H9 (cell line): ENCODE data around the gene CCDC80. TPM values are rescaled to one million over a fixed set of nuclear protein-coding genes. Genes with fewer than 3 reads are reported as not detected.

Experiments
- DNase-seq: peaks from one replicate; pipeline ENCODE4 v3.0.0-alpha.2; 2017
- H2AFZ ChIP-seq: one replicate; pipeline ENCODE4 v1.6.1; 2013; ENCODE audit warnings: mild to moderate bottlenecking, low read length, control low read depth, moderate library complexity
- H2AK5ac ChIP-seq: 2 replicates; pipeline ENCODE4 v1.6.1; 2013; ENCODE audit warnings: low read length, control low read depth, mixed read lengths; ENCODE audit not compliant: insufficient read length
- H2BK120ac ChIP-seq: one replicate; pipeline ENCODE4 v1.6.1; 2013; ENCODE audit warnings: low read depth, mild to moderate bottlenecking, low read length, control low read depth, inconsistent platforms; ENCODE audit not compliant: poor library complexity, severe bottlenecking
- H2BK12ac ChIP-seq: 2 replicates; pipeline ENCODE4 v1.6.1; 2013; ENCODE audit warnings: low read length, control low read depth, mixed read lengths, low read depth; ENCODE audit not compliant: insufficient read length
- H2BK15ac ChIP-seq: 2 replicates; pipeline ENCODE4 v1.6.1; 2013; ENCODE audit warnings: low read depth, low read length, control low read depth
- H2BK20ac ChIP-seq: one replicate; pipeline ENCODE4 v1.6.1; 2013; ENCODE audit warnings: low read depth, mild to moderate bottlenecking, low read length, control low read depth, inconsistent platforms; ENCODE audit not compliant: poor library complexity, severe bottlenecking
- H2BK5ac ChIP-seq: 2 replicates; pipeline ENCODE4 v1.6.1; 2013; ENCODE audit warnings: low read length, control low read depth, mixed read lengths; ENCODE audit not compliant: insufficient read length
- H3K14ac ChIP-seq: 2 replicates; pipeline ENCODE4 v1.6.1; 2013; ENCODE audit warnings: low read length, control low read depth; ENCODE audit not compliant: insufficient read depth
- H3K18ac ChIP-seq: 2 replicates; pipeline ENCODE4 v1.6.1; 2013; ENCODE audit warnings: low read depth, mild to moderate bottlenecking, mixed read lengths, low read length, control low read depth; ENCODE audit not compliant: insufficient read length
- H3K23ac ChIP-seq: 2 replicates; pipeline ENCODE4 v1.6.1; 2013; ENCODE audit warnings: low read length, control low read depth, mixed read lengths, low read depth; ENCODE audit not compliant: insufficient read length
- H3K23me2 ChIP-seq: 2 replicates; pipeline ENCODE4 v1.6.1; 2013; ENCODE audit warnings: low read depth, mild to moderate bottlenecking, mixed read lengths, low read length, control low read depth; ENCODE audit not compliant: insufficient read length, poor library complexity, severe bottlenecking
- H3K27ac ChIP-seq: 2 replicates; pipeline ENCODE4 v1.5.1; 2013; ENCODE audit warnings: low read length, control low read depth, mixed read lengths, low read depth; ENCODE audit not compliant: insufficient read length
- H3K27me3 ChIP-seq: 2 replicates; pipeline ENCODE4 v1.6.1; 2013; ENCODE audit warnings: low read length, control low read depth, inconsistent platforms; ENCODE audit not compliant: insufficient read depth
- H3K4ac ChIP-seq: 2 replicates; pipeline ENCODE4 v1.6.1; 2013; ENCODE audit warnings: low read depth, mild to moderate bottlenecking, control low read depth, inconsistent platforms, low read length, moderate library complexity
- H3K4me1 ChIP-seq: 2 replicates; pipeline ENCODE4 v1.6.1; 2013; ENCODE audit warnings: low read length, control low read depth, inconsistent platforms; ENCODE audit not compliant: insufficient read depth
- H3K4me2 ChIP-seq: 2 replicates; pipeline ENCODE4 v1.6.1; 2013; ENCODE audit warnings: low read length, control low read depth, mixed read lengths; ENCODE audit not compliant: insufficient read length, insufficient read depth
- H3K56ac ChIP-seq: 2 replicates; pipeline ENCODE4 v1.6.1; 2013; ENCODE audit warnings: low read depth, mild to moderate bottlenecking, mixed read lengths, low read length, control low read depth; ENCODE audit not compliant: insufficient read length
- H3K79me1 ChIP-seq: 2 replicates; pipeline ENCODE4 v1.6.1; 2013; ENCODE audit warnings: low read depth, mild to moderate bottlenecking, moderate library complexity, low read length, control low read depth, inconsistent platforms; ENCODE audit not compliant: insufficient read depth, poor library complexity, severe bottlenecking
- H3K79me2 ChIP-seq: 2 replicates; pipeline ENCODE4 v1.6.1; 2013; ENCODE audit warnings: low read length, control low read depth, inconsistent platforms; ENCODE audit not compliant: insufficient read depth
- H3K9ac ChIP-seq: 2 replicates; pipeline ENCODE4 v1.6.1; 2013; ENCODE audit warnings: low read length, control low read depth, mixed read lengths; ENCODE audit not compliant: insufficient read length; ENCODE audit errors: extremely low read depth
- H3K9me3 ChIP-seq: one replicate; pipeline ENCODE4 v1.6.1; 2013; ENCODE audit warnings: low read depth, low read length, inconsistent platforms; ENCODE audit not compliant: control insufficient read depth
- H3T11ph ChIP-seq: one replicate; pipeline ENCODE4 v1.6.1; 2013; ENCODE audit warnings: mild to moderate bottlenecking, low read length, control low read depth, inconsistent platforms
- H4K20me1 ChIP-seq: one replicate; pipeline ENCODE4 v1.6.1; 2013; ENCODE audit not compliant: control insufficient read depth, insufficient read length, insufficient read depth
- H4K5ac ChIP-seq: 2 replicates; pipeline ENCODE4 v1.6.1; 2013; ENCODE audit warnings: low read depth, mild to moderate bottlenecking, mixed read lengths, low read length, control low read depth; ENCODE audit not compliant: insufficient read length
- H4K8ac ChIP-seq: replicated peaks from 2 replicates; pipeline ENCODE4 v1.6.1; 2013; ENCODE audit warnings: low read length, control low read depth, mixed read lengths, low read depth; ENCODE audit not compliant: insufficient read length
- H4K91ac ChIP-seq: 2 replicates; pipeline ENCODE4 v1.6.1; 2013; ENCODE audit warnings: low read depth, mild to moderate bottlenecking, moderate library complexity, mixed read lengths, low read length, control low read depth; ENCODE audit not compliant: insufficient read length
- H3K27ac Mint-ChIP-seq, 3 experiments: 2 replicates in 2 of 3; 3 replicates in 1 of 3; pipeline ENCODE4 v1.8.0; 2020 to 2021; ENCODE audit warnings: mixed read lengths in 3 of 3, mild to moderate bottlenecking in 1 of 3, moderate library complexity in 1 of 3
- H3K27me3 Mint-ChIP-seq: 2 replicates; pipeline ENCODE4 v1.8.0; 2021; ENCODE audit warnings: low read depth, mild to moderate bottlenecking, moderate library complexity, mixed read lengths
- H3K36me3 Mint-ChIP-seq, 3 experiments: 2 replicates in 2 of 3; 3 replicates in 1 of 3; pipeline ENCODE4 v1.8.0; 2020 to 2021; ENCODE audit warnings: low read depth in 3 of 3, mixed read lengths in 3 of 3; ENCODE audit not compliant: insufficient read depth in 1 of 3
- H3K4me1 Mint-ChIP-seq, 2 experiments: 2 replicates each; pipeline ENCODE4 v1.8.0; 2020; ENCODE audit warnings: mixed read lengths in 2 of 2
- H3K4me3 Mint-ChIP-seq, 2 experiments: 2 replicates in 1 of 2; 3 replicates in 1 of 2; pipeline ENCODE4 v1.8.0; 2020 to 2021; ENCODE audit warnings: mild to moderate bottlenecking in 2 of 2, mixed read lengths in 2 of 2, moderate library complexity in 1 of 2
- H3K9me3 Mint-ChIP-seq, 2 experiments: 2 replicates in 1 of 2; 3 replicates in 1 of 2; pipeline ENCODE4 v1.8.0; 2020; ENCODE audit warnings: mild to moderate bottlenecking in 2 of 2, mixed read lengths in 2 of 2, moderate library complexity in 1 of 2
- CTCF ChIP-seq: fragments of 200-600 bp; sonication (generic); conservative IDR thresholded peaks from 3 replicates; pipeline ENCODE4 v1.8.0; 2021; ENCODE audit warnings: antibody characterized with exemption, mild to moderate bottlenecking
- WGBS: extraction: QIAGEN DNeasy Blood & Tissue Kit; methylation state at CpG from one replicate; pipeline ENCODE4 v1.1.7; 2013; ENCODE audit warnings: missing lambda C conversion rate, low lambda C conversion rate, mixed read lengths; ENCODE audit not compliant: insufficient read length; ENCODE audit errors: extremely low coverage; 5-methylcytosine and 5-hydroxymethylcytosine counted together
- total RNA-seq: library from RNA; stranded (reverse); gene quantifications from 2 replicates; pipeline ENCODE4 v1.2.1, GENCODE V29; 2021

The CCDC80 gene
- total RNA-seq, 1 experiment from 2014 or later, result 5.4 TPM

GRCh38 chr3:112619295-112619694, 21.6 kb downstream of the CCDC80 start:
- no peak overlapping the region for H3K27ac ChIP-seq
- no peak overlapping the region for H3T11ph ChIP-seq
- Mint-ChIP-seq H3K36me3 (no peaks in the 10 kb centered on the region; a peak in 1 of 7 replicates), H3K4me1 (peaks cover 31 to 40% of the 10 kb centered on the region in 2 experiments), H3K9me3 (no peaks in the 10 kb centered on the region; a peak in 1 of 5 replicates), H3K27me3 (no peaks in the 10 kb centered on the region), H3K27ac (no peak overlapping the region), H3K4me3 (no peak overlapping the region)
- no peak overlapping the region for H2BK5ac ChIP-seq
- H4K20me1 ChIP-seq, result no peaks in the 10 kb centered on the region
- H3K9ac ChIP-seq, result no peak overlapping the region
- no peak overlapping the region for H2BK120ac ChIP-seq
- no peak overlapping the region for H4K8ac ChIP-seq
- H4K91ac ChIP-seq, result no peak overlapping the region
- H3K23me2 ChIP-seq, result no peaks in the 10 kb centered on the region
- peaks cover 8% of the 10 kb centered on the region; the same call in 1 of the 2 replicates for H3K4me1 ChIP-seq
- no peaks in the 10 kb centered on the region for H3K79me2 ChIP-seq
- no peak overlapping the region for H3K23ac ChIP-seq
- no peaks in the 10 kb centered on the region for H3K9me3 ChIP-seq
- no peak overlapping the region for H3K4me2 ChIP-seq
- H3K14ac ChIP-seq, result no peak overlapping the region
- no peak overlapping the region for H2BK15ac ChIP-seq
- no peak overlapping the region for H3K18ac ChIP-seq
- no peak for DNase-seq
- H2BK20ac ChIP-seq, result no peak overlapping the region
- H3K27me3 ChIP-seq, result no peaks in the 10 kb centered on the region
- WGBS, result no CpG with 5 or more reads among the region's 2 CpGs
- H4K5ac ChIP-seq, result no peak overlapping the region
- no peaks in the 10 kb centered on the region for H3K79me1 ChIP-seq
- no peak overlapping the region for H3K56ac ChIP-seq
- H3K4ac ChIP-seq, result no peak overlapping the region
- no peak overlapping the region for H2AFZ ChIP-seq
- H2AK5ac ChIP-seq, result no peak overlapping the region
- H2BK12ac ChIP-seq, result no peak overlapping the region
- no peak for TF ChIP-seq CTCF
